HepG2 (cell line): ENCODE data around the gene GSTP1. TPM values are rescaled to one million over a fixed set of nuclear protein-coding genes. Genes with fewer than 3 reads are reported as not detected.

Experiments used
- BORCS8-MEF2B ChIP-seq: sonication (generic); formaldehyde crosslinking; IDR thresholded peaks from 2 replicates; pipeline ENCODE4 v1.8.0; 2022; ENCODE audit warnings: mild to moderate bottlenecking, missing genetic modification reagents
- DMAP1 ChIP-seq: IDR thresholded peaks from 2 replicates; pipeline ENCODE4 v1.6.1; 2016
- EEA1 ChIP-seq: sonication (generic); formaldehyde crosslinking; IDR thresholded peaks from 2 replicates; pipeline ENCODE4 v1.5.1; 2020; ENCODE audit warnings: mild to moderate bottlenecking, missing genetic modification reagents, borderline replicate concordance
- HNF1A ChIP-seq, 2 experiments: sonication (generic) in 1 of 2; formaldehyde crosslinking in 1 of 2; IDR thresholded peaks; 2 replicates each; pipeline versions ENCODE4 v1.4.0 to v1.6.1; 2016 to 2020; ENCODE audit warnings: borderline replicate concordance in 1 of 2, low read depth in 1 of 2, mild to moderate bottlenecking in 1 of 2, missing genetic modification reagents in 1 of 2
- HNF1B ChIP-seq: sonication (generic); formaldehyde crosslinking; IDR thresholded peaks from 2 replicates; pipeline ENCODE4 v1.5.1; 2020; ENCODE audit warnings: mild to moderate bottlenecking, moderate library complexity, missing genetic modification reagents
- HNF4A ChIP-seq: sonication (generic); formaldehyde crosslinking; IDR thresholded peaks from 2 replicates; pipeline ENCODE4 v1.4.0; 2020; ENCODE audit warnings: missing genetic modification reagents
- IKZF5 ChIP-seq: IDR thresholded peaks from 2 replicates; pipeline ENCODE4 v1.6.1; 2018; ENCODE audit warnings: missing genetic modification reagents, mild to moderate bottlenecking, missing compliant biosample characterization
- KDM6A ChIP-seq: IDR thresholded peaks from 2 replicates; pipeline ENCODE4 v1.6.1; 2016; ENCODE audit warnings: low read depth
- MED13 ChIP-seq: sonication (generic); formaldehyde crosslinking; IDR thresholded peaks from 2 replicates; pipeline ENCODE4 v1.5.0; 2020; ENCODE audit warnings: missing genetic modification reagents
- ONECUT2 ChIP-seq: sonication (generic); formaldehyde crosslinking; IDR thresholded peaks from 2 replicates; pipeline ENCODE4 v1.4.0; 2020; ENCODE audit warnings: missing genetic modification reagents
- SIN3A ChIP-seq: IDR thresholded peaks from 2 replicates; pipeline ENCODE4 v1.6.1; 2011; ENCODE audit warnings: low read depth, mild to moderate bottlenecking, control low read depth, low read length, borderline replicate concordance
- TCF7 ChIP-seq: sonication (generic); IDR thresholded peaks from 2 replicates; pipeline ENCODE4 v1.6.1; 2016; ENCODE audit warnings: antibody characterized with exemption, low read depth
- TFE3 ChIP-seq: IDR thresholded peaks from 2 replicates; pipeline ENCODE4 v1.6.1; 2016
- ZBTB7B ChIP-seq: sonication (generic); formaldehyde crosslinking; IDR thresholded peaks from 2 replicates; pipeline ENCODE4 v1.4.0; 2020; ENCODE audit warnings: missing genetic modification reagents
- ZMYM3 ChIP-seq: sonication (generic); formaldehyde crosslinking; IDR thresholded peaks from 2 replicates; pipeline ENCODE4 v1.5.1; 2020; ENCODE audit warnings: mild to moderate bottlenecking, missing genetic modification reagents
- ZNF329 ChIP-seq: sonication (generic); formaldehyde crosslinking; IDR thresholded peaks from 2 replicates; pipeline ENCODE4 v1.9.0; 2021; ENCODE audit warnings: low read depth, mild to moderate bottlenecking, missing genetic modification reagents
- ZNF549 ChIP-seq: sonication (generic); formaldehyde crosslinking; IDR thresholded peaks from 2 replicates; pipeline ENCODE4 v1.5.0; 2020; ENCODE audit warnings: missing genetic modification reagents
- ZNF75D ChIP-seq: sonication (generic); formaldehyde crosslinking; IDR thresholded peaks from 2 replicates; pipeline ENCODE4 v1.8.1; 2023; ENCODE audit warnings: missing genetic modification reagents, mild to moderate bottlenecking, borderline replicate concordance
- ZNF761 ChIP-seq: sonication (generic); formaldehyde crosslinking; conservative IDR thresholded peaks from 2 replicates; pipeline ENCODE4 v1.4.0; 2020; ENCODE audit warnings: mild to moderate bottlenecking, missing genetic modification reagents
- ZNF816 ChIP-seq: sonication (generic); formaldehyde crosslinking; IDR thresholded peaks from 2 replicates; pipeline ENCODE4 v1.8.0; 2022; ENCODE audit warnings: missing genetic modification reagents, mild to moderate bottlenecking, borderline replicate concordance
- ZNF83 ChIP-seq: sonication (generic); formaldehyde crosslinking; IDR thresholded peaks from 2 replicates; pipeline ENCODE4 v1.4.0; 2020; ENCODE audit warnings: missing genetic modification reagents, mild to moderate bottlenecking, borderline replicate concordance
- polyA plus RNA-seq, 8 experiments: library from polyadenylated mRNA; depleted of rRNA in 3 of 8; stranded (reverse) in 7 of 8; unstranded in 1 of 8; fragments of >200 nt; fragmentation: Illumina TruSeq in 4 of 8; extraction: Trizol in 4 of 8; gene quantifications; 2 replicates each; pipeline versions ENCODE4 v1.2.1 to v1.2.3, GENCODE V29; 2011 to 2016; ENCODE audit warnings: low read depth in 4 of 8, missing spikeins in 1 of 8, mixed read lengths in 1 of 8; ENCODE audit not compliant: insufficient read depth in 1 of 8
- total RNA-seq, 5 experiments: library from RNA; depleted of rRNA; stranded (reverse); fragments of >200 nt; fragmentation: Illumina TruSeq; extraction: Trizol; gene quantifications; 2 replicates each; pipeline ENCODE4 v1.2.3, GENCODE V29; 2016; ENCODE audit warnings: low read depth in 1 of 5

GSTP1 gene
- total and polyA plus RNA-seq, 2 of the 13 experiments (the other 11 are each of a cell fraction or from before 2014, with no cell fraction given): not detected

- TF ChIP-seq KDM6A (CRISPR knock-in tag) (0 out of 2 replicates have a peak, but pooled peaks have one; percentile 36), ZNF329 (CRISPR knock-in tag) (no peak), TFE3 (CRISPR knock-in tag) (0 out of 2 replicates have a peak, but pooled peaks have one; percentile 15), HNF1A (IDR thresholded peaks at IDR 0.05; ENCODE audit: low read depth) (peak; percentile 35; the same call in 1 of the 2 replicates), HNF1A (CRISPR knock-in tag; IDR thresholded peaks at IDR 0.05; ENCODE audit: borderline replicate concordance) (peak; percentile 57; the same call in 1 of the 2 replicates), HNF4A (peak; percentile 73), ZBTB7B (CRISPR knock-in tag) (peak; percentile 49; the same call in 1 of the 2 replicates), MED13 (CRISPR knock-in tag) (no peak), SIN3A (no peak), ZNF83 (no peak), DMAP1 (CRISPR knock-in tag) (no peak), ZNF75D (CRISPR knock-in tag) (no peak), HNF1B (peak; percentile 63; the same call in 1 of the 2 replicates), ZNF816 (CRISPR knock-in tag) (no peak), IKZF5 (CRISPR knock-in tag) (peak; percentile 53; the same call in 1 of the 2 replicates), ZMYM3 (CRISPR knock-in tag) (0 out of 2 replicates have a peak, but pooled peaks have one; percentile 19), ZNF761 (CRISPR knock-in tag) (no peak), ONECUT2 (CRISPR knock-in tag) (no peak), ZNF549 (CRISPR knock-in tag) (no peak), TCF7 (peak; percentile 75), BORCS8-MEF2B (CRISPR knock-in tag) (no peak), EEA1 (CRISPR knock-in tag) (no peak)
Observed at GRCh38 chr11:67581469-67581868, 2.1 kb upstream of the GSTP1 start (continued).
